ENCODE results near the gene ZSWIM1.

DNA sequence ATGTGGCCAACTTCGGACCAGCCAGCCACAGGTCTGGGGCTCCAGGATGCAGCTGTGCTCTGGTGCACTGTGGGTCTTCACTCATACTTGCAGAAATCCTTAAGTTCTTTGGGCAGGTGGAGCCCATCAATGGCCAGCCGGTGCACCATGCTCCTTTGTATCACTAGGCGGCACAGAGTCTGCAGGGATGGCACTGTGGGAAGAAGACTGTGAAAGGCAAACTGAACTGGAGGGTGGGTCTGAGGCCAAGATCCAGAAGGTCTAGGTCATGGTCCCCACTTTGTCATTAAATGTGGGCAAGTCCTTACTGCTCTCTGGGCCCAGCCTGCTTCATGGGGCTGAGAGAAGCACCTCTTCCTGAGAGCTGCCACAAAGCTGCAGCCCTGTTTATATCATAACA, 7.7 kb downstream of the ZSWIM1 start:
- TF ChIP-seq GATA2 (IDR thresholded peaks at IDR 0.05; ENCODE audit: low read depth, low read length) (no peak), GATA3 (IDR thresholded peaks at IDR 0.05; ENCODE audit: low read depth, low read length) (no peak)

Measured in SH-SY5Y (cell line).